Fibroblast of skin of abdomen (primary cell): ENCODE data around the gene KCP.

ENCODE experiments used
- DNase-seq: peaks from one replicate; pipeline ENCODE4 v3.0.0-alpha.2; 2013

Gene KCP

DNA sequence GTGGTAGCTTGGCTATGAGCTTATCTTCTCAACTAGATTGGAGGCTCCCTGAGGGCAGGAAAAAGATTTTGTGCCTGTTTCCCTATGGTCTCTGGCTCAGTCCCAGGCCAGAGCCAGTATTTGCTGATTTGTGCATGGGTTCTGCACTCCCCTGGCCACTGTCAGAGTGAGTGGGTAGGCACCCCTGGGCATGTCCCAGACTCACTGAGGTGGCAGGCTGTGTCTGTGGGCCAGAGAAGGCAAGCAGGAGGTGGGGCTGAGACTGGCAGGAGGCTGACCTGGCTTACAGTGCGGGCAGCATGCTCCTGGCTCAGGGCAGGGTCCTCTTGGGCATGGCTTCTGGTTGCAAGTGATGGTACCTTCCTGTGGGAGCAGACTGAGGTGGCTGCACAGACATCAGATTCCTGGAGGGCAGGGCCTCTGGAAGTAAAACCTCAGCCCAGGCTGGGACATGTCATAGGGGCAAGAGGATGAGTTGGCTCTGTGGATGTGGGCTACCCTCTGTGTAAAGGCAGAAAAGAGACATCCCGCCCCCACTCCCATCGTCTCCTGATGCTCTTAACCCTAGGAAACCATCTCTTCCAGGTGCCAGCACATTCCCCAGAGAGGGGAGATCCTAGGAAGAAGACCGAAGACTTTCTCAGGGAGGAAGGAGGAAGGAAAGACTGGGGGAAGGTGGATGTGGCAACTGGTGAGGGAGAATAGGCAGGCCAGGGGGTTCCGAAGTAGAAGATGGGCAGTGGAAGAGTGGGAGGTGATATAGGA, 4.3 kb downstream of the KCP start:
- no peak for DNase-seq

DNA sequence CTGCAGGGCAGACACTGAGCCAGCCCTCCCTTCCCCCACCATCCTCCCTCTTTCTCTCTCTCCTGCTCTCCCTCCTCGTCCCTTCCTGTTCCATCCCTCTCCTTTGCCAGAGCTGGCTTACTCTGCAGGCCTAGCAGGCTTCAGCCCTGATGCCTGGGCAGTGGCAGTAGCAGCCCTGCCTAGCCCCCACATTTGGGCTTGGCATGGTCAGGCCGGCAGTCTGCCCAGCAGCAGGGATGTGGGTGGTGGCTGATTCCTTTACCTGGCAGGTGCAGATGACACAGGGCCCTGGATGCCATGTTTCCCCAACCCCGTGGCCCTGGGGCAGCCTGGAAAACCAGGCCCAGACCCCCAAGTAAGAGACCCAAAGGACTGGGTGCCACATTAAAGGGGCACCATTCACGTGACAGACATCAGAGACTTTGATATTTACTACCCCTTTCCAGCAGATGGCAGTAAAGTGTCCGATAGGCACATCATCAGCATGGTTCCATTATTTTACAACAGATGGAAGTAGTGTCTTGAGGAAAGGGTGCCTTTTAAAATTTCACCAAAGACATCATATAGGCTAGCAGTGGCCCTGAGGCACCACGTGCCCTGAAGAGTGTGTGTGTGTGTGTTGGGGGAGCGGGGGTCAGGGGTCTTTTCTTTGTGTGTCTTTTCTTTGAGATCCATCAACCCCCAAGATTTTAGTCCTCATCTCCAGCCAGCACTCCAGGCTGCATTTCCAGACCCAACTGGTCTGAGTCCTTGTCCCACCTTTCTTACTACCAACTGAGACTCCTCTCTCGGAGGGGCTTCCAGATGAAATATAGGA, 5.9 kb downstream of the KCP start:
- peak; percentile 37 for DNase-seq

DNA sequence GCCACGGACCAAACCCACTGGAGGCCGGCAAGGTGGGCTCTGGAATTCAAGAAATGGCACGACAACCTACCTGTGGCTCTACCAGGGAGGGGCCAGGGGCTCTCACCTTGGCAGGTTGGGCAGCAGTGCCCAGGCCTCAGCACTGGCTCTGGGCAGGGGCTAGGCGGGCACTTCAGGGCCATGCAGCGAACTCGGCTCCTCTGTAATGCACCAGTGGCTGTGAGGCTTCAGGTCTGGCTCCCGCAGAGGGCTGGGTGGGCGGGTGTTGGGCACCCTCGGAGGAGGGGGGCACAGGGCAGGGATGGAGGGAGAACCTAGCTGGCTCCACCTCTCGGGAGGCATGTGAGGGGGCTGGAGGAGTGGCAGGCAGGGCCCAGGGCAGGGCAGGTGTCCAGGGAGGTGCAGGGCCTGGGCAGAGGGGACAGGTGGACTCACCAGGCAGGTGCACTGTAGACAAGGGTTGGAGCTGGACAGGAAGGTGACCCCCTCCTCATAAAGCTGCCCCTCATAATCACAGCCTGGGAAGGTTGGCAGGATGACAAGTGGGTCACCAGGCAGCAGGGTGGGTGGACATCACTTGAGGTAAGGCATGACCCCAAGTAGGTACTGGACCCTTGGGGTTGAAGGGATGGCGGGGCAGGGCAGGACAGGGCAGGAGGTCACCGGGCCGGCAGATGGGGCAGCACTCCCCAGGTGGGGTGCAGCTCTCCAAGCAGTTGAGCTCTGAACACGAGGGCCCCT, 6.7 kb downstream of the KCP start:
- DNase-seq, result no peak

DNA sequence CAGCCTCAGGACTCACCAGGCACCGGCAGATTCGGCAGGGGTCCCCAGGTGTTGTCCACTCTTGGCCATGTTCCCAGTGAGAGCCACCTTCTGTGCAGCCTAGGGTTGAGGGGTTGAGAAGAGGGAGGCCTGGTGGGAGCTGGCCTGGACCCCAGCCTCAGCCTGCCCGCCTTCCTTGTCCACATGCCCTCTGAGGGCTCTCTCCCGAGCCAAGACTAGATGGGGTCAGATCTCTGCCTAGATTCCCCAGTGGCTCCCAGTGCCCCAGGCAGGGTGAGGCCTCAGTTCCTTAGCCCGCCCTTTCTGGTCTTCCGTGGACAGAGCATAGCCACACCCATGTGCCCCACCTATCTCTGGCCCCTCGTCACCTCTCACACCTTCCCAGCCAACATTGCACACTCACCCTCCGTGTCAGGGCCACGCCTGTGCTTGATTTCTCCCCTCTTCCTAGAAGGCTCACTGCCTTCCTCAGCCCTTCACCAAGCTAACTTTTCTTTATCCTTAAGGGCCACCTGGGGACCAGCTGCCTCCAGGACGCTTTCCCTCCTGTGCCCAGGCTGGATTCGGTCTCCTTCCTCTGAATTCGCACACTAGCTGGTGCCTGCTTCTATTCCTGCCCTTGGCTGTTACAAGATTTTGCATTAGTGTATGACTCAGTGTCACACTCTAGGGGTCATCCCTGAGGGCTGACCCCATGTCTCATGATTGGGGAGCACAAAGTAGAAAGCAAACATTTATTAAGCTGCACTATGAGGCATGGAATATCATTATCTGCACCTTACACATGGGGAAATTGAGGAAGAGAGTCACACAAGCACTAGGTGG, 7.5 kb downstream of the KCP start:
- no peak for DNase-seq

DNA sequence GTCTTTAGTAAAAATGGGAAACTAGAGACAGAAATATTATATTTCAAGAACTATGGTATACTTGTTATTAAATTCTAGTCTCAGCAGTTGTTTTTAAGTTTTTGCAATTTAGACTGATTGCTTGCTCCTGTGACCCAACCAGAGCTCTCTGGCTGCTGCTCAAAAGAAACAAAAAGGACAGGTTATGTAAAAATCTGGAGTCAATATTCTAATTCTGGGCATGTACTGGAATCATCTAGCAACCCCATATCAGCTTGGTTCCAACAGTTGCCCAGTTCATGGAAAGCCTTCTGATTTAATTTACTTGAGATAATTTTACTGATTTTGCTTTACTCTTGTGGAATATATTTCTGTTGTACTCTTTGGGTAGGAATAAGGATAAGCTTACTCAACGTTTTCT, 10.3 kb downstream of the KCP start:
- DNase-seq, result no peak

DNA sequence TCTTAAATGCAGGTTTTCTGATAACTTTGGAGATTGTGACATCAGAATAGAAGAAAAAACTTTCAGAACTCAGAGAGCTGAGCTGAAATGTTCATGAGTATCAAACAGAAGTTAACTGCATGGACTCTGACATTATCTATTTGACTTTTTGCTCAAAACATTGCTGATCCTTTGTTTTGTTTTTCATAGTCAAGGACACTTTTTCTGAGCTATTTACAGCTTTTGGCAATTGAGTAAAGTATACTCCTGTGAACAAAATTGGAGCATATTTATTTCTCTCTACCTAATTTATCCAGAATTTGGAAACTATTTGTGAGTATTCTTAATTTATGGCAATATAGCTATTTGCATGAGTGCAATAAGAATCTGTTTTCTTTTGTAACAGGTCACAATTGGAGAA, 11.1 kb downstream of the KCP start:
- DNase-seq, result no peak

DNA sequence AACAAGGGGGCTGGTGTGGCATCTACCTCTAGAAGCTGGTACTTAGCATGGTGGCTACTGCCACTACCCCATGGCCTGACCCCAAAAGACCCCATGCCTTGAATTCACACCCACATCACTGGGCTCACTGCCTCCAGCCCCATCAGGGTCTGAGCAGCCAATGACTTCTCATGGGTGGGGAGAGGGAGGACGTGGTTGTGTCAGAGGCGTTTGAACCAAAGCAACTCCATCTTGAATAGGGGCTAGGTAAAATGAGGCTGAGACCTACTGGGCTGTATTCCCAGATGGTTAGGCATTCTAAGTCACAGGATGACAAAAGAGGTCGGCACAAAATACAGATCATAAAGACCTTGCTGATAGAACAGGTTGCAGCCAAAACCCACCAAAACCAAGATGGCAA, 15.2 kb downstream of the KCP start:
- no peak for DNase-seq

DNA sequence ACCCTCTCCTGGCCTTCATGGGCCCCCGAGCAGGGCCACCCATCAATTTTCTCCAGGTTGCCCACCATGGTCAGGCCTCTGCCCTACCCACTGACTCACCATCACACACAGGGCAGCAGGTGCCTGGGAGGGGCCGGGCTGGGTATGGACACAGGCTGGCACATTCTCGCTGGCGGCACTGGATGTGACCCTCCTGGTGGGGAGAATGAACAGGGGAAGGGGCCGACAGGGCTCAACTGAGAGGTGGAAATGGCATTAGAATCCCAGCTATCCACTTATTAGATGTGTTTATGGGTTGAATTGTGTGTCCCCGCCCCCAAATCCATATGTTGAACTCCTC, 16.4 kb downstream of the KCP start:
- no peak for DNase-seq

DNA sequence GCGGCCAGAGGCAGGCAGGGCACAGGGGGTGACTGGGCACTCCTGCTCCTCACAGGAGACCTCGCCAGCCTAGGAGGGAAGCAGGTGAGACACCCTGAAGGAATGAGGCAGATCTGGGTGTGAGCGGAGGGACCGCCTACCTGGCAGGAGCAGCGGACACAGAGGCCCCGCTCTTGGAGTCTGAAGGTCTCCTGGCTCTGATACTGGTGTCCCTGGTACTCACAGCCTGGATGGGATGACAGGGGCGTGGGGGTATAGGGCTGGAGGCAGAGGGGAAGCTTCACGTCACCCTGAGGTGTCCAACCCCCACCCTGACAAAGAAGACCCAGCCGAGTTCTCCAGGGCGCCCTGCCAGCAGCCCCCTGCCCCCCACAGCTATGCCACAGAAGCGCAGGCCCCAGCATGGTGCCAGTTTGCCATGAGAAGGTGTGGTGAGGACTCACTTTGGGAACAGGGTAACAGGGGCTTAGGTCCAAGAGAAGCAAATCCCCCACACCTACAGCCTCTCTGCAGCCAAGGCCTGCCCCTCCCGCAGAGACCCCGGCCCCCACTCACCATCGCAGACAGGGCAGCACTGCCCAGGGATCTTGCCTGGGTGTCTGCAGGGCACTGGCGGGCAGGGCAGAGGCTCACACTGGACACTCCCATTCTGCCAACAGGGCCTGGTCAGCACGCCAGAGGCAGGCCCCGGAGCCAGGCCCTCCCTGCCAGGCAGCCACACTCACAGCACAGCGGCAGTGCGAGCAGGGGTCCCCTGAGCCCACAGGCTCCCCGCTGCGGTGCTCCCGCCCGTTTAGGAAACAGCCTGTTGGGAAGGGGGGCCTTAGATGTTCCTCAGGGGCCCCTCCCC, 17.0 kb downstream of the KCP start:
- DNase-seq, result no peak

DNA sequence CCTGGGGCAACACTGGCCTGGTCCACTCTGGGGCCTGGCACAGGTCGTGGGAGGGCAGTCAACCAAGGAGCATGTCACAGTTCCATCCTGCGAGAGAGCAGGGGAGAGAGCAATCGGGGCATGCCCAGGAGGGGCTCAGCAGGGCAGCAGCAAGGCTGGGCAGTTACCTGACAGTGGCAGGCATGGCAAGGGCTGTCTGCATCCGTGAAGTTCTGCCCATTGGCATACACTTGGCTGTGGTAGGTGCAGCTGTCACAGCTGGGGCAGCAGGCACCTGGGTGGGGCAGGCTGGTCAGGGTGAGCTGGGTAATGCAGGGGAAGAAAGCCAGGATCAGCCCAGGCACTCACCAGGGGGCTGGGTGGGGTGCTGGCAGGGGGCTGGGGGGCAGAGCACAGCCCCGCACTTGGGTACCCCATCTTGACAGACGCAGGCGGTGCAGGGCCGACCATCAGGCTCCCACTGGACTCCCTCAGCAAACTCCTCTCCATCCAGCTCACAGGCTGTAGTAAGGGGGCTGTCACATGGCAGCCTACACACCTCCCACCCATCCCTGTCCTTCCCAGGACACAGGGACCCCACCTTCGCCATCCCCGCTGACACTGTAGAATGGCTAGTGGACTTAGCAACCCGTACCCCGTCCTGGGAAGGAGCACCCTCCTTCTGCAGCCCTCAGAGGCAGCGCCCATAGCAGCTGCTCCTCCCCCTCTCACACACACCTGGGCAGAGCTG, 17.8 kb downstream of the KCP start:
- DNase-seq, result no peak

DNA sequence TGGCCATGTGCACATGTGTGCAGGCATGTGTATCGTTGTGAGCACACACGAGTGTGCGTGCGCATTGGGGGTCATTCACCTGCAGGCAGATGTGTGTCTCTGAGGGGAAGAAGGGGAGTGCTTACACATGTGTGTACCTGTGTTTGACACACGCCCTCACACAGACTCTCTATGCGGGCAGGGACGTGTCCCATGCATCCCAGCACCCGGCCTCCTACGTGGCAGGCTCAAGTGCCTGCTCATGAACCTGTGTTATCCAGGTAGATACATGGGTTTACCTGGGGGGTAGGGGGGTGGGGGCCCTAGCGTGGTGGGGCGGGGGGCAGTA, 18.6 kb downstream of the KCP start:
- DNase-seq, result no peak

DNA sequence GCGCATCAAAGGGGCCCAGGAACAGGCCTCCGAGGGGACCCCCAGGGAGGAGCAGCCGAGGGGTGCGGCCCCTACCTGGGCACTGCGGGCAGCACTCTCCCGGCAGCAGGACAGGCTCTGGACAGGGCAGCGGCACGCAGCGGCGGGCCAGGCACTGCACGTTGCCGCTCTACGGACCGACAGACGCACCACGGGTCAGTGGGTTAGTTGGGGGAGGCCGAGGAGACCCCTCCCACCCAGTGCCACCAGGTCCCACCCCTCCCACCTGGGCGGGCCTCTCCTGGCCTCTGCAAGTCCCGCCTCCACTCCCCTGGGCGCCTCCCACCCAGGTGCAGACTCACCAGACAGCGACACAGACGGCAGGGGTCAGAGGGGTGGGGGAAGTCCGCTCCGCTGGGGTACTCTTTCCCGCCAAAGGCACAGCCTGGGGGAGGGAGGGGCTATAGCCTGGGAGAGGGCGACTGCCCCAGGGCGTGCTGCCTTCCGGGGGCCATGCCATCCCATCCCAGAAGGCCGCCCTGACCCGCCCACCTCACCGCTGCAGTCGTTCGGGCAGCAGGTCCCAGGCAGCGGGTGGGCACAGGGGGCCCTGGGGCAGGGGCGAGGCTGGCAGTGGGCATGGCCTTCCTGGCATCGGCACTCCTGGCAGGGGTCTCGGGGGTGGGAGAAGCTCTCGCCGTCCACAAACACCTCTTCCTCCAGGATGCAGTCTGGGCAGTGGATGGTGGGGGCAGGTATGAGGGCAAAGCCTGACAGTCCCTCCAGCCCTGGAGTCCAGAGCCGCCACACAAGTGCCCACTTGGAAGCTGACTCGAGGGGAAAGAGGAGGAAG, 19.2 kb downstream of the KCP start:
- no peak for DNase-seq

DNA sequence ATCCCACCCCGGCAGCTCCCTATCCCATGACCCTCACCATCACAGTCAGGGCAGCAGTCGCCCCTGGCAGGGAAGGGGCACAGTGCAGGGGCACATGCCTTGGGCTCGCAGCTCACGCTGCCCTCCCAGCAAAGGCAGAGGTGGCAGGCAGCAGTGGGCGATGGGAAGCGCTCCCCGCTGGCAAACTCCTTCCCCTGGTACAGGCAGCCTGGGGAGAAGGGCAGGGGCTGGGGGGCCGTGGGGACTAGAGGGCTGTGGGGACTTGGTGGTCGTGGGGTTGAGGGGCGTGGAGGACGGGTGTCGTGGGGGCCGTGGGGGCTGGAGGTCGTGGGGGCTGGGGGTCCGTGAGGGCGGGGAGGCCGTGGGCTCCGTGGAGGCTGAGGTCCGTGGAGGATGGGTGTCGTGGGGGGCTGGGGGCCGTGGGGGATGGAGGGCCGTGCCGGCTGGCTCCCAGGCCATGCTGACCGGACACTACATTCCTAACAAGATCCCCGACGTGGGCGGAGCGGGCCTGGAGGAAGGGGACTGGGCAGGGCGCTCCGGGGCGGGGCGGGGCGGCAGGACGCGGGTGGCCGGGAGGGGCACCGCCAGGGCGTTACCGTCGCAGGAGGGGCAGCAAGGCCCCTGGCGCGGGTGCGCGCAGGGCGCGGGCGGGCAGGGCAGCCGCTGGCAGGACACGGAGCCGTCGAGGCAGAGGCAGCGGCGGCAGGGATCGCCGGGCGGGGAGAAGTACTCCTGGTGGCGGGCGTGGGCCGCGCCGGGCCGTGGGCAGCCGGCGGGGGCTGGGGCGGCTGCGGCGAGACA, 20.0 kb downstream of the KCP start:
- DNase-seq, result no peak

DNA sequence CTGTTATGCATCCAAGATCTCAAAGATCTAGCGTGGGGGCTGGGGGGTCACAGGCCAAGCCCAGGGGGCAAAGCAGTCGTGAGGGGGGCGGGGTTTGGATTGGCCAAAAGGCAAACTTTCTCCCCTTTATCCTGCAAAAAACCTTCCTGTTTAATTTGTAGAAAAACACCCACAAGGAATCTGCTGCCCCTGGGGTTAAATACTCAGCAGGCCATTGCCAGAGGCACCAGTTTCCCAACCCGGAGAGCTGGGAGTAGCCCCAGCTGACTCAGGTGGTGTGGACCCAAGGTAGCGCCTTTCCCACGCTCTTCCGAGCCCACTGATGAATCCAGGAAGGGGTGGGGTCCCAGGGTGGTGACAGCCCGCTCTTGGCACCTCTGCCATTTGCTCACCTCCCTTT, 21.4 kb downstream of the KCP start:
- no peak for DNase-seq

DNA sequence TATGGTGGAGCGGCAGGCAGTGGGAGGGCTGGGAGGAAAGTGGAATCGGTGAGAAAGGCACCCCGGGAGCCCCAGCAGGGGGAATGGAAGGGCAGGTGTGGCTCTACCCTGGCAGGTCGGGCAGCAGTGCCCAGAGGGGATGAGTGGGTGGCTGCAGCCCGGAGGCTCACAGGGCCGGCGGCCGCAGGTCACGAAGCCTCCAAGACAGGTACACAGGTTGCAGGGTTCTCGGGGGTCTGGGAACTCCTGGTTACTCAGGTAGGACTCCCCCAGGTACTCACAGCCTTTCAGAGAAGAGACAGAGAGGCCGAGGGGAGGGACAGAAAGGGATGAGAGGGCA, 21.8 kb downstream of the KCP start:
- no peak for DNase-seq

DNA sequence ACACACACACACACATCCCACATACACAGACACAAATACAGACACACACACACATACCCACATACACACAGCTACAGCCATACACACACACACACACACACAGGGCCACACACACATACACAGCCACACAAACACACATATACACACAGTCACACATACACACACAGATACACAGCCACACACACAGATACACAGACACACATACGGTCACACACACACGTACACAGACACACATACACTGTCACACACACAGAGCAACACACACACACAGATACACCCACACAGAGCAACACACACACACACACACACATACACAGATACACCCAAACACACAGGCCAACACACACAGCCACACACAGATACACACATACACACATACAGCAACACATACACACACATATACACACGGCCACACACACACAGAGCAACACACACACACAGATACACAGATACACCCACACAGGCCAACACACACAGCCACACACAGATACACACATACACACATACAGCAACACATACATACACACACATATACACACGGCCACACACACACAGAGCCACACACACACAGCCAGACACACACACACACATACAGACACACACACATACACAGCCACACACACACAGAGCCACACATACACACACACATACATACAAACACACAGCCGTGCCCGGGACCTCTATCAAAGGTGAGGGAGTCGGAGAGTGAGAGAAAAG, 22.3 kb downstream of the KCP start:
- no peak for DNase-seq

DNA sequence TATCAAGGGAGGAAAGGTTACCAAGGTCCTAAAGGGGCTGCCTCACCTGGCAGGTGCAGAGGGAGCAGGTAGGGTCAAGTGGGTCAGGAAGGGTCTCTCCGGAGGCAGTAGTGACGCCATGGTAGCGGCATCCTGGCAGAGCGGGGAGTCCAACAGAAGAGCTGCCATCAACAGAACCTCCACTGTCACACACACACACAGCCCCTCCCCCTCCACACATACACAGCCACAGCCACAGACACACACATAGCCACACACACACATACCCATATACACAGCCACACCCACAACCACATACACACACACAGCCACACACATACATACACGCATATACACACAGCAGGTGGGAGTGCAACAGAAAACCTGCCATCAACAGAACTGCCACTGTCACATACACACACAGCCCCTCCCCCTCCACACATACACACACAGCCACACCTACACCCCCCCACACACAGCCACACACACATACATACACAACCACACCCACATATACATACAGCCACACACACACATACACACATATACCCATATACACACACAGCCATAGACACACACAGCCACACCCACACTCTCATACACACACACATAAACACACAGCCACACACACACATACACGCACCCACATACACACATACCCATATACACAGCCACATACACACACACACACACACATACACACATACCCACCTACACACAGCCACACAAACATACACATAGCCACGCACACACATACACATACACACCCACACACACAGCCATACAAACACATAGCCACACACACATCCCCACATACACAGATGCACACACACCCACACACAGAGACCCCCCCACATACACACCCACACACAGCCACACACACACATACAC, 23.1 kb downstream of the KCP start:
- DNase-seq, result no peak
